Muscle layer of colon (tissue), 2 donors: ENCODE measurements around the gene SKOR2.

Experiments
- H3K27ac ChIP-seq: one replicate; pipeline ENCODE4 v1.7.0; 2013; ENCODE audit warnings: low read depth, mild to moderate bottlenecking, low read length, moderate library complexity
- H3K27me3 ChIP-seq, 2 donors: one replicate each; pipeline ENCODE4 v1.7.0; 2013; ENCODE audit warnings: low read length in 2 of 2, mild to moderate bottlenecking in 2 of 2; ENCODE audit not compliant: insufficient read depth in 2 of 2, control insufficient read depth in 1 of 2
- H3K36me3 ChIP-seq: one replicate; pipeline ENCODE4 v1.7.0; 2013; ENCODE audit warnings: mild to moderate bottlenecking, low read length; ENCODE audit not compliant: insufficient read depth
- H3K4me1 ChIP-seq: one replicate; pipeline ENCODE4 v1.7.0; 2013; ENCODE audit warnings: mild to moderate bottlenecking, low read length; ENCODE audit not compliant: insufficient read depth
- H3K4me3 ChIP-seq, 2 donors: one replicate each; pipeline ENCODE4 v1.7.0; 2013; ENCODE audit warnings: low read length in 2 of 2, low read depth in 1 of 2, mild to moderate bottlenecking in 1 of 2, moderate library complexity in 1 of 2
- H3K9ac ChIP-seq: one replicate; pipeline ENCODE4 v1.7.0; 2013; ENCODE audit warnings: low read length
- H3K9me3 ChIP-seq: one replicate; pipeline ENCODE4 v1.7.0; 2013; ENCODE audit warnings: mild to moderate bottlenecking, low read length
- donor health status: abdominal sarcoma.
- donor health status: Adenocarcinoma of cecum.

Gene SKOR2

DNA sequence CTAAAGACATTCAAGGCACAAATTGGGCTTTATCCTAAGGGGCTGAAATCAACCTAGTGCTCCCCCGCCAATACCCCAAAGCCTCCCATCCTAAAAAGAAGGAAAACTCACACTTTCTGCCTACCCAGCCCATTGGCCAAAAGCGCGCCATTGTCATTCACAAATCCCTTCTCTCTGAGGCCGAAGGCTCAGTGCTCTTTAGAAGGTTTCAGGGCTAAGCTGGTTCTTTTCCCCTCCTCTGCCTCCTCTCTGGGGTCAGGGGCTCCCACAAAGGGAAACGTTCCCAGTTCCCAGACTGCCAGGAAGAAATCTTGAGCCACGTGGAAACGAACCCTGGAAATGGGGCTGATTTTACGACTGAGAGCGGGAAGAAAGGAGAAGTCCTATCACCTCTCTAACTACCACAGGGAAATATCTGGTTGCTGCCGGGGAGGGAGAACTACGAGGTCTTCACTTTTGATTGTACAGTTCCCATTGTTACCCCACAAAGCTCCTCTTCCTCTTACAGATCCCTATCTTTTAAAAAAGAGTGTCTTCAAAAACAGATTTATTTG is 1.7 kb upstream of the SKOR2 start:
- Histone ChIP-seq H3K9ac (no peak overlapping the region), H3K36me3 (no peaks in the 10 kb centered on the region), H3K9me3 (no peaks in the 10 kb centered on the region), H3K4me3 (no peak overlapping the region), H3K27ac (no peak overlapping the region), H3K27me3 (peaks cover 31 to 63% of the 10 kb centered on the region in 2 donors), H3K4me1 (no peaks in the 10 kb centered on the region)

DNA sequence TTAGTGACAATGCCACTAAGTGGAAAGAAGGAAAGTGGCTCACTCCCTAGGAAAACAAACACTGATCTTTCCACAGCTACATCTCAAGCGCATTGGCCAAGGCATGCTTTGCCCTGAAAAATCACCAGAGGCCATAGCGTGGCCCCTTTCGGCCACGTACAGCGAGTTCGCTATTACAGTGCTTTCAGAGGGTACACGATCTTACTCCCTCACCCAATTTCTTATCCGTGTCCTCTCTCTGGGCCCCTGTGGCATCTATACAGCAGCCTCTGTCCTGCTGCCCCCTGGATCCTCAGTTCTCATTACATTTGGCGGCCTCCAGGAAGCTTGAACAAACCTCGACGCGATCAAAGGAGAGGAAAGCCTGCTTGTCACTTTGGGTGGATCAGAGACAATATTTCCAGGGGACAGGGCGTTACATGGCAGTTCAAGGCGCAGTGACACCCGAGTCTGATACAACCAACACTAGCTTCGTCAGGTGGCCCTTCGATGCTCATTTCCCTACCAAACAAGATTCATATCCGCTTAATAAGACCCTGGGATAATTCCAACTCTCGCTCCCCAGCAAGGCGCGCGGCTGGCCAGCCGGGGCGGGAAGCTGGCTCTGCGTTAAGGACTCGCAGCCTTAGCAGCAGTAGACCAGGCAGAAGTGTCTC is 941 bp downstream of the SKOR2 start:
- peaks cover 38 to 76% of the 10 kb centered on the region in 2 donors for H3K27me3 ChIP-seq
- no peak overlapping the region for H3K27ac ChIP-seq
- H3K4me1 ChIP-seq: no peaks in the 10 kb centered on the region
- H3K36me3 ChIP-seq: no peaks in the 10 kb centered on the region
- H3K4me3 ChIP-seq: no peak overlapping the region
- no peaks in the 10 kb centered on the region for H3K9me3 ChIP-seq
- no peak overlapping the region for H3K9ac ChIP-seq

DNA sequence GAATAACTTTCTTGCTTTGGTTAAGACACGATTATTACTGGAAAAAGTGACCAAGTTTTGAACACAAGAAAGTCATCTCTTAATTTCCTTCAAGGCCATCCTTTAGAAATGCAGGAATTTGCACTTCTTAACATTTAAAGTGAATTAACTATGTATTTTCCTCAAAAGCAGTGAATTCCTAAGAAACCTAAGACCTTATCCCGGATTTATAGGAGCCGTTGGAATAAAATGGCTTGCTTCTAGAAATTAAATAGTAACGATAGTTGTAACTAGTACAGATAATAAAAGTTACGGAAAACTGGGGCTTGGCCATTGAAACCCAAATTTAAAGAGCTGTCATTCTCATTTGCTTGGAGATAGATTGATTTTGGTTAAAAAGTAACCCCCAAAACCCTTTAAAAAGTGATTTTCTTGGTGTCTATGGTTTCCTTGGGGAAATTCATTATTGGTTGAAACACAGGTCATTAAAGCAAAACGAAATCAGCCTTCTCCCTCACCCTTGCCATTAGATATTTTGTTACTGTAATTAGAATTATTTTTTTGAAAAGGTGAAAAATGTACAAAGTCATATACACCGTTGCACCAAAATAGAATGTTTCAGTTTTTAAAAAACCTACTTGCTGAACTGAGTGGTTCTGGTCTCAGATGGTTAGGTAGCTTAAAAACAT is 2.0 kb downstream of the SKOR2 start:
- Histone ChIP-seq H3K36me3 (no peaks in the 10 kb centered on the region), H3K9ac (no peak overlapping the region), H3K27ac (no peak overlapping the region), H3K27me3 (peaks cover 42 to 65% of the 10 kb centered on the region in 2 donors), H3K4me1 (no peaks in the 10 kb centered on the region), H3K9me3 (no peaks in the 10 kb centered on the region), H3K4me3 (no peak overlapping the region)

DNA sequence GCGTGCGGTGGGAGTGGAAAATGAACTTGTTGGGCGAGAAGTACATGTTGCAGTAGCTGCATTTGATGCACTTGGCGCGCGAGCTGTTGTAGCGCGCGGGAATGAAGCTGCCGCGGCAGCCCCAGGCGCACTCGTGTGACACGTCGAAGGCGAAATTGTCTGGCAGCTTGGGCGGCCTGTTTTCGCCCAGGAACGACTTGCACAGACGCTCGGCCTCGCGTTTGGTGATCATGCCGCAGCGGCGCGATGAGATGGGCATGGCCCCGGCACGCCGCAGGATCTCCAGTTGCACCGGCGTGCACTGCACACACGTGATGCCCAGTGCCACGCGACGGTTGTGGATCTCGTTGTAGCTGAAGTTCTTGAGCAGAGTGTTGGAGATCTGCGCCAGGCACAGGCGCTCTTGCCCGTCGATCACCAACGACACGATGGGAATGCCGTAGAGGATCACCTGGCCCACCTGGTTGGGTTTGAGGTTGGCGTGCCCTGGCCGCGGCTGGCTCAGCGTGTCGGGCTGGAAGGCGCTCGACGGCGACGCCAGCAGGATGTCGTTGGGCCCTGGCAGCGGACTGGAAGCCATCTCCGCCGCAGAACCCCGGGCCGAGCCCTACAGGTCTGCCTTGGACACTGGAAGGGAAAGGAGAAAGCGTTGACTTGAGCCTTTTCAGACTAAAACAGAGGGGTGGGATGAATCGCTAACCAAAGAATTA is 2.7 kb downstream of the SKOR2 start:
- H3K4me3 ChIP-seq: no peak overlapping the region
- no peak overlapping the region for H3K9ac ChIP-seq
- no peaks in the 10 kb centered on the region for H3K36me3 ChIP-seq
- H3K4me1 ChIP-seq: no peaks in the 10 kb centered on the region
- H3K27me3 ChIP-seq: peaks cover 45 to 58% of the 10 kb centered on the region in 2 donors
- H3K27ac ChIP-seq: no peak overlapping the region
- H3K9me3 ChIP-seq: no peaks in the 10 kb centered on the region

DNA sequence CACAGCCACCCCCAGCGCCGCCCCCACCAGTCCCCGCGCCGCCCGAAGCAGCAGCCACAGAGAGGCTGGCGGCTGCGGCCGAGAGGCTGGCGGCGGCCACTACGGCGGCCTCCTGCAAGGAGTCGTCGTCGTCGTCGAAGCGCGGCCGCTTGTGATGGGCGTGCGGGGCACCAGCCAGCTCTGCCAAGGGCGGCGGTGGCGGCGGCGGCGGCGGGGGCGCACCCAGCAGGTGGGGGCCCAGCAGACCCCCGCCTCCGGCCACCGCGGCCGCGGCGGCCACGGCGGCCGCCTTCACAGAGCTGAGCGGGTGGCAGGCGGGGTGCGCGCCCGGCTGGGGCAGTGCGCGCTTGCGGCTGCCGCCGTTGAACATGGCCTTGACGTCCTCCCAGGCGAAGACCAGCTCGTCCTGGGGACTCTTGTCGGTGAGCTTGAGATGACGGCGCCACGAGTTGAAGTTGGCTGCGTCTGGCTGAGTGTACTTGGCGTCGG is 3.3 kb downstream of the SKOR2 start:
- H3K9me3 ChIP-seq: no peaks in the 10 kb centered on the region
- no peak overlapping the region for H3K27ac ChIP-seq
- peaks cover 39 to 56% of the 10 kb centered on the region in 2 donors for H3K27me3 ChIP-seq
- H3K4me1 ChIP-seq: no peaks in the 10 kb centered on the region
- no peak overlapping the region for H3K4me3 ChIP-seq
- H3K36me3 ChIP-seq: no peaks in the 10 kb centered on the region
- H3K9ac ChIP-seq: no peak overlapping the region

- no peaks in the 10 kb centered on the region for H3K9me3 ChIP-seq
- H3K27ac ChIP-seq: no peak overlapping the region
- H3K27me3 ChIP-seq: peaks cover 38 to 50% of the 10 kb centered on the region in 2 donors
- H3K4me1 ChIP-seq: no peaks in the 10 kb centered on the region
- H3K36me3 ChIP-seq: no peaks in the 10 kb centered on the region
- H3K4me3 ChIP-seq: no peak overlapping the region
- H3K9ac ChIP-seq: no peak overlapping the region
Observed at GRCh38 chr18:47247416-47248114, 3.9 kb downstream of the SKOR2 start.

DNA sequence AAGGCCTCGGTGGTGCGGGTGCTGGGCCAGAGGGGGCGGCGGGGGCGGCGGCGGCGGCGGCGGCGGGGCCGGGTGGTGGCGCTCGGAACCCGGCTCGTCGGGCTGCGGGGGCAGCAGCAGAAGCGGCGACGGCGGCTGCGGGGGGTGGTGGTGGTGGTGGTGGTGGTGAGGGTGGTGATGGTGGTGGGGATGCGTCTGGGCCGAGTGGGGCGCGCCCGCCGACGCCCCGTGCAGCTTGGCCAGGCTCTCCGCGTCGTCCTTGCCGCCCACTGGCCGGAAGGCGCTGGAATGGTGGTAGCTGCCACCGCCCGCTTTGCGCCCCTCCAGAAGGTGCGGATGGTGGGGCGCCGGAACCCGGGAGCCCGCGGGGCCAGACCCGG is 4.4 kb downstream of the SKOR2 start:
- H3K4me1 ChIP-seq: no peaks in the 10 kb centered on the region
- H3K27me3 ChIP-seq: peaks cover 34 to 45% of the 10 kb centered on the region in 2 donors
- no peaks in the 10 kb centered on the region for H3K36me3 ChIP-seq
- no peaks in the 10 kb centered on the region for H3K9me3 ChIP-seq
- no peak overlapping the region for H3K27ac ChIP-seq
- H3K9ac ChIP-seq: no peak overlapping the region
- no peak overlapping the region for H3K4me3 ChIP-seq

GRCh38 chr18:47246027-47246971 is 5.2 kb downstream of the SKOR2 start:
- no peaks in the 10 kb centered on the region for H3K36me3 ChIP-seq
- no peaks in the 10 kb centered on the region for H3K9me3 ChIP-seq
- H3K27ac ChIP-seq: no peak overlapping the region
- H3K4me3 ChIP-seq: no peak overlapping the region
- H3K4me1 ChIP-seq: no peaks in the 10 kb centered on the region
- peaks cover 30 to 37% of the 10 kb centered on the region in 2 donors for H3K27me3 ChIP-seq
- no peak overlapping the region for H3K9ac ChIP-seq

- Histone ChIP-seq H3K9me3 (no peaks in the 10 kb centered on the region), H3K27ac (no peak overlapping the region), H3K4me3 (no peak overlapping the region), H3K27me3 (peaks cover 19 to 21% of the 10 kb centered on the region in 2 donors), H3K36me3 (no peaks in the 10 kb centered on the region), H3K9ac (no peak overlapping the region), H3K4me1 (no peaks in the 10 kb centered on the region)
Observed at GRCh38 chr18:47244086-47244485, 7.4 kb downstream of the SKOR2 start.

- no peaks in the 10 kb centered on the region for H3K4me1 ChIP-seq
- H3K27ac ChIP-seq: no peak overlapping the region
- no peaks in the 10 kb centered on the region for H3K9me3 ChIP-seq
- no peak overlapping the region for H3K4me3 ChIP-seq
- no peak overlapping the region for H3K9ac ChIP-seq
- peaks cover 0 to 3% of the 10 kb centered on the region in 2 donors for H3K27me3 ChIP-seq
- no peaks in the 10 kb centered on the region for H3K36me3 ChIP-seq
Observed at GRCh38 chr18:47235096-47235495, 16.4 kb downstream of the SKOR2 start.
